HG02759 (cell line): ENCODE results near the gene LBX2.

Experiments used
- ATAC-seq: cut with Tn5 transposase; IDR thresholded peaks from one replicate; pipeline ENCODE4 v1.9.1; 2021; ENCODE audit warnings: mild to moderate bottlenecking, moderate library complexity; ENCODE audit not compliant: unreplicated experiment

Gene LBX2

DNA sequence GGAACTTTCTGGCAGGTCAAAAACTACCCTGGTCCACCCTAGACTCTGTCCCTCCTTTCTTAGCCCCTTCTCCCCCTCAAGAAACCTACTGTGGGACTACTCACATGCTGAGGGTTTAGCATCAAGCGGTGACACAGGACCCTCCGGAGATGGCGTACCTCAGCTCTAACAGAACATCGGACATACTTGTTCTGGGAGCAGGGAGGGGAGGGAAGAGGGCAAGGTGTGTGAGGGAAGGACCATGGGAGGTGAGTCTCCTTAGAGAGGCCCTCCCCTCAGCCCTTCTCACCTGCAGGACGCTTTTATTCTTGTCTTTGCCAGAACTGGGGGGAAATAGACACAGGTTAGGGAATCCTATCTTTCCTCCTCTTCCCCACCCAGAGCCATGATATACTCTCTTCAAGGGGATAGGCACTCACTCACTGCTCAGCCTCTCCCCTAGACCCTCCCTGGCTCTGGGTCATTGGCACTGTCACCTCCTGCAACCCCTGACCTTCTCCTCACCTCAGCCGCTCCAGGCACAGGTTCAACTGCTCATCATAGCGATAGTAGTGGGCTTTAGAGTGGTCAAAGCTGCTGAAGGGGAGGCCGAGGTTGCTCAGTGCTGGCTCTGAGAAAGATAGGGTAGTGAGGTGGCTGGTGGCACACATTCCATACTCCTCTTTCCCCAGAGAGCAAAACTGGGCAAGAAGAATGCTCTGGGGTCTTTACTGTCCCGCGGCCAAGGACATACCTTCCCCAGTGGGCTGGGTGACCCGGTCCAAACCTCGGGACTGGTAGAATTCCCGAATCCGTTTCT is 6.2 kb upstream of the LBX2 start:
- no peak for ATAC-seq

DNA sequence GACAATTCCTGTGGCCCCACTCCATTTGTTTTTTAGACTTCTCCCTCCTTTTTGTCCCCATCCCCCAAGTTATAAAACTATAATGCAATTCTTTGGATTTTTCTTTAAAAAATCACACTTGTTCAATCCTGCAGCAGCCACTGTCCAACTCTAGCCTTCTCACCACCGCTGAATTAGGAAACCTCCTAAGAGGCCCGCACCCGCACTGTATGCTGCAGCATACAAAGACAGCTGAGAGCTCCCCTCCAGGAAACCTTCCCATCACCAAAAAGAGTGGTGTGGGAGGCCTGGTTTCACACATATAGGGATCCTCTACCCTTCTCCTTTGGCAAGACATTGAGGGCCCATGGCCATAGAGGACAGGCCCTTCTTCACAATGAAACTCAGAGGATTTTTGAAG is 5.2 kb upstream of the LBX2 start:
- no peak for ATAC-seq

DNA sequence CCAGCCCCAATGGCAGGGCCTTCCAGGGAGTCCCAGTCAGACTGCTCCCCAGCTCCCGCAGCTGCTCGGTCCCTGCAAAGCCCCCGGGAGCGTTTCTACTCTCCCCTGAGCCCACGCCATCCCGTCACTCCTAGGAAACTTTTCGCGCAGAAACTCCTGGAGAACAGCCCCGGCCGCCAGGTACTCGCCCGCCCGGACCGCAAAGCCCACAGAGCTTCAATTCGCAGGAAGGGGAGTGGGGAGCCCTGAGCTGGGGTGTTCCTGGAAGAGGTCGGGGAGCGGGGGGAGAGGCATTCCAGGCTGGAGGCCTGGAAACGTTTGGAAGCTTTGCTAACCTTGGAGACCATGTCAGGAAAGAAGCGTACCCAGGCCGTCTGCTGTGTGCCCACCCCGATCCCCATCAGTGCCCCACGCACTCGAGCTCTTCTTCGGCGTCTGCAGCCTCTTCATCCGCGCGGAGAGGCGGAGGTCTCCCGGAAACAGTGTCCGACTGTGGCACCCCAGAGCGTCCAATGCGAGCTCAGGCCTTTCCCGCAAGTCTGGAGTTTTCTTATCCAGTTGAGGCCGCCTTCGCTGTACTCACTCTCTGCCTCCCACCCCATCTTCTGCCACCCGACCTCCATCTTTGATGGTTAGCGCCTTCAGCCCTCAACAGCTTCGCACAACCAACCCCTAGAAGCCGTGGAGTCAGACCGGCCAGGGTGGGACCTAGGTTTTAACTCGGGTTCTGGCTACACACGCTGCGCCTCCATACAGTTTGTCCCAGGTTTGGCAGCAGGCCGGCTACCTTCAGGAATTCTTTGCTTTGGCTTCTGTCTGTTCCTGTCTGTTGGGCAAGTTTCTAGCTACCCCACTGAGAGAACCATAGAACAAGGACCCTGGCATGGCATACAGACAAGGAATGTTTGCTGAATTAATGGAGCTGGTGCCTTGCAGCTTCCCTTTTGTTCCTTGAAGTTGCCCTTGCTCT is 4.4 kb upstream of the LBX2 start:
- no peak for ATAC-seq

DNA sequence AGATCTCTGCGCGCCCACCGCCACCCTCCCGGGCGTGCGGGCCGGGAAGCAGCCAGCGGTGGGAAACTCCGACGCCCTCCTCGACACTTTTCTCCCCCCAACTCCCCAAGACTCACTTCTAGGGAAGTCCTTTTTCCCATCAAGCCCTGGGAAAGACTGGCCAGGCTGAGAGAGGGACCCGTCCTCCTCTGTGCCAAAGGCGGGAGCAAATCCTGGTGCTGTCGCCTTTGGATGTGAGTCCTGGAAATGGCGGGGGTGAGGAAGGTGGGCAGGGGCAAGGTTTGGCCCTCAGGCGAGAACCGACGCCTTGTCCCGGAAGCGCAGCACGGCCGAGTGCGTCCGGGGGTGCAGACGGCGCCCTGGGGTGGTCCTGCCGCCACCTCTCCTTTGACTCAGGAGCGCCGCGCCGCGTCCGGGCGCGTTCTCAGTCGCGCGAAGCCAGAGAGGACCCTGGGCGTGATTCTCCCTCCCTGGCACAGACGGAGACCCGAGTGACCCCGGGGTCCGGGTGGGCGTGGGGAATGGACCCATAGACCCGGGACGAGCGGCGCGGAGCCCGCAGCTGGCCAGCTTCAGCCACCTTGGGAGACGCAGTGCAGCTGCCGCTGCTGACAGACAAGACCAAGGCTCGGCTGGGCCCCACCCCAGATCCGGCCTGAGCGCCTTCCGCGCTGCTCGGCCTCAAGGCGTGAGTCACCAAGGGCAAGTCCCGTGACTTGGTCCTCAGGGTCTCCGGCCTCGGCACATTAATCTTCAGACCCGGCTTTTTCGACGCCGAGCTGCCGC is 3.5 kb upstream of the LBX2 start:
- ATAC-seq, result peak; percentile 41

DNA sequence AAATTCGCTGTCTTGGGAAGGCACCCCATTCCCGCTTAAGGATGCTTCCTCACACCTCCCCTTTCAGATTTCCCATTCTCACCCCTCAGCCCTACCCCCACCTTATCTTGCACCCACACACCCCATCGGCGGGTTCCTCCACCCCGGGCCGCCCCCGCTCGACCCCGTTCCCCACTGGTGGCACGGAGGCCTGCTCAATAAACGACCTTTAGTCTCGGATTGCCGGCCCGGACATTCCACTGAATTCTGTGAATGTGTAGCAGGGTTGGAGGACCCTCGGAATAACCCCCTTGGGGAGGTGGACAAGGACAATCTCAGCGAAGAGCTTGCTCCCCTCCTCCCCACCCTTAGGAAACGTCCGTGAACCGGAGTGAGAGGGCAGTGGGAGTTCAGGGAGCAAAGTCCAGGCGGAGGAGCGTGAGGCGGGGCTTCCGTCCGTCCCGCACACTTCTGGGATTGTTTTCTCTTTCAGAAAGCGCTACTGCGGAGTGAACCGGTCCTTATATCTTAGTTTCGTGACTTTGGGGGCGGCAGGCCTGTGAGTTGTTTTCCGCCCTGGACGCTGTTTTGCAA is 2.8 kb upstream of the LBX2 start:
- ATAC-seq, result no peak

DNA sequence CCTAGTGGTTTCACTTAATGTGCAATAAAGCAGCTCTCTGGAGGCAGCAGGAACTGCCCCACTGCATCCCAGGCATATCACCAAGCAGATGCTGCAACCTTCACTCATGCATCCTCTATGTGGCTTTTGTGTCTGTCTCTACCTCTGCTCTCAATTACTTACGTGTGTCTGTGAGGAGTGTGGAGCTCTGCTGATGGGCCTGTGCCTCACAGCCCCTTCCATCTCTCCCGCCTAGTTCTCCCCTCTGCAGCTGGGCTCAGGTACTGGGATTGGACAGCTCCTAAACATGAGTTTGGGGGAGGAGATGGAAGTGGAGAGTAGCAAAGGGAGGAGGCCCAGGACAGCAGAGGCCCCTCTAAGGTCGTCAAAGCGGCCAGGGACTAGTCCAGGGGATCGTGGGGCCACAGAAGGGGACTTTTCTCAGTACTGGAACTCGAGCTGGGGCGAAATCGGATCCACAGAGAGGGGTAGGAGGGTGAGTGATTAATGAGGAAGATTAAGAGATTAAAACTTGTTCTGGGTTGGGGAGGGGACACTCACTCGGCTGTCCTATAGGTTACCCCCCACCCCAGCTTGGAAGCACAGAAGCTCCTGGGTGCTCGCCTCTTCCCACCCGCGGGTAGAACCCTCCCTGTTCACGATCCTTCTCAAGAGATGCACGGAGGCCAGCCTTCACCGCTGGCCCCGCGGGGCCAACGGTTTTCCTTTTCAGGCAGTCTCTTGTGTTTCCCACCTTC is 2.1 kb upstream of the LBX2 start:
- ATAC-seq, result no peak

DNA sequence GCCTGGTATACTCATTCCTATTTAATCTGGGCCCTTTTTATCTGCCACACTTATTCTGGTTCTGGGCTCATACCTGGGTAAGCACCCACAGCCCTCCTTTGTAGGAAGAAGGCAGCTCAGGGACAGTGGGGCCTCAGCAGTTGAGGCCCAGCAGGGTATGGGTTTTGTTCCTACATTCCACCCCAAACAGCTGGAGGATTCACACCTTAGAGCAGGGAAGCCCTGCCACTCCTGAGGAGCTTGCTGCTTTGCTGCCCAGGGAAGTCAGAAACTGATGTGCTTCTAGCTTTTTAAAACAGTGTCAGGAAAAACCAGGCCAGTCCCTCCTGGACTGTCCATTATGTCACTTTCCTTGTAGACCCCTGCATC is 1.2 kb upstream of the LBX2 start:
- ATAC-seq, result no peak

DNA sequence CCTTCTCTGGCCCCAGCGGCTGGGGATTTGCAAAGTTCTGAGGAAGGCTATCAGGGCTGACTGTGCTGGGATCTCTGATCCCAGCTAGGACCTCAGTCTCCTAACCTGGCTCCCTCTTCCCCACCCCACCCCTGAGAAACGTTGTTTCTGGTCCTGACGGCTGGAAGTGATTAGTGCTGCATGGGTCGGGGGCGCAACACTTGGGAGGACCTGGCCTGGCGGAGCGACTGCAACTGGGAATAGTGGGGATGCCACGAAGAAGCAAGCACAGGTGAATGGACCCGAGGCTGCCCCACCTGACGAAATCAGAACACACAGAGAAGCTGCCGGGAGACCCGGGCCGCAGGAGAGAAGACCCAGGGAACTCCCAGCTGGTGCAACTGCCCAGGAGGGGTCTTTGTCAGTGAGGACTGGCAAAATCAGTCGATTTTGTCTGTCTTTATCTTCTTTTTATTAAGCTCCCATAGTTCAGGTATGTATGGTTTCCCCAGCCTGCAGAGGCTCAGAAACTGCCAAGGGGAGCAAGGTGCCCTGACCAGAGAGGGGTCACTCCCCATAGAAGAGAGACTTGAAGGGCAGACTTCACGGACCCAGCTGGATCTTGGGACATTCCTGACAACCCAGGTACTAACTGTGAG is 656 bp upstream of the LBX2 start:
- no peak for ATAC-seq

- no peak for ATAC-seq
Measured at GRCh38 chr2:74498500-74499266, 720 bp downstream of the LBX2 start.

DNA sequence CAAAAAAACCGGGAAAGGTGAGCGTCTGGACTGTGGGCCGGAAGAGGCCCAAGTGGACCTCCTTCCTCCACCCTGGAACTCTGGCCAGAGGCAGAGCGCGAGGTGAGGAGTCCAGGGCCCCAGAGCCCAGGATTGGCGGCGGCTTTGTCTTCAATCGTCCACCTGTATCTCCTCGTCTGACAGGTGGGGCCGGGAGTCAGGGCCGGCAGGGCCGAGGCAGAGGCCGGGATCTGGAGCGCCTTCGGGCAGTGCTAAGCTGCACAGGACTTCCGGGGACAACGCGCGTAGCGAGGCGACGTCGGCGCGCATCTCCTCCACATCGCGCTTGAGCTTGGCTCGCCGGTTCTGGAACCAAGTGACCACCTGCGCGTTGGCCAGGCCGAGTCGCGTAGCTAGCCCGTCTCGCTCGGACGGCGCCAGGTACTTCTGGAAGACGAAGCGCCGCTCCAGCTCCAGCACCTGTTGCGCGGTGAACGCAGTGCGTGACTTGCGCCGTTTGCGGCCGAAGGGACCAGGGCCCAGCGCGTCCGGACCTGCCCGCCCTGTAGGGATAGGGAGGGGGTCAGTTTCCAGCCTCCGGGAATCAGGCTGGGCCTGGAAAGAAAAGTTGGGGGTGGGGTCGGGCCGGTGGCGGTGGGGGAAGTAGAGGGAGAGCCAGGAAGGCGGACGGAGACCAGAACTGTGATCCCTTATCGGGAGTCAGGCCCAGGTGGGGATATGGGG is 1.5 kb downstream of the LBX2 start:
- no peak for ATAC-seq

GRCh38 chr2:74496997-74497776 is 2.2 kb downstream of the LBX2 start:
- ATAC-seq, result no peak

GRCh38 chr2:74495440-74495839 is 4.0 kb downstream of the LBX2 start:
- ATAC-seq, result no peak

GRCh38 chr2:74493546-74493945 is 5.9 kb downstream of the LBX2 start:
- no peak for ATAC-seq

GRCh38 chr2:74491648-74492544 is 7.5 kb downstream of the LBX2 start:
- no peak for ATAC-seq

DNA sequence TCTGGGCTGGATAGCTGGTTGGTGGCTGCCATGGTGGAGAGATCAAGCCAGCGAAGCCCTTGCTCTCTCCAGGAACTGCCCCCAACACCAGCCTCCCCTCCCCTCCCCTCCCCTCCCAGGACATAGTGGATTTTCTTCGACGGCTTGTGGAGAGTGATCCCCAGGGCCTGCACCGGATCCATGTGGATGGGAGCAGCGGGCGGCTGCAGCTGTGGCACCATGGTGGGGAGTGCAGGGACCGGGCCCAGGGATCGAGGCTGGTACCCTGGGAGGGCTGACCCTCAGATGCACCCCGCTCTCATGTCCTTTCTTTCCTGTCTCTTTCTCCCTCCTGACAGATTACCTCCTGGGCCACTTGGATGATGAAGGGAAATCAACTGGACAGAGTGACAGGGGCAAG is 9.5 kb downstream of the LBX2 start:
- ATAC-seq, result no peak

DNA sequence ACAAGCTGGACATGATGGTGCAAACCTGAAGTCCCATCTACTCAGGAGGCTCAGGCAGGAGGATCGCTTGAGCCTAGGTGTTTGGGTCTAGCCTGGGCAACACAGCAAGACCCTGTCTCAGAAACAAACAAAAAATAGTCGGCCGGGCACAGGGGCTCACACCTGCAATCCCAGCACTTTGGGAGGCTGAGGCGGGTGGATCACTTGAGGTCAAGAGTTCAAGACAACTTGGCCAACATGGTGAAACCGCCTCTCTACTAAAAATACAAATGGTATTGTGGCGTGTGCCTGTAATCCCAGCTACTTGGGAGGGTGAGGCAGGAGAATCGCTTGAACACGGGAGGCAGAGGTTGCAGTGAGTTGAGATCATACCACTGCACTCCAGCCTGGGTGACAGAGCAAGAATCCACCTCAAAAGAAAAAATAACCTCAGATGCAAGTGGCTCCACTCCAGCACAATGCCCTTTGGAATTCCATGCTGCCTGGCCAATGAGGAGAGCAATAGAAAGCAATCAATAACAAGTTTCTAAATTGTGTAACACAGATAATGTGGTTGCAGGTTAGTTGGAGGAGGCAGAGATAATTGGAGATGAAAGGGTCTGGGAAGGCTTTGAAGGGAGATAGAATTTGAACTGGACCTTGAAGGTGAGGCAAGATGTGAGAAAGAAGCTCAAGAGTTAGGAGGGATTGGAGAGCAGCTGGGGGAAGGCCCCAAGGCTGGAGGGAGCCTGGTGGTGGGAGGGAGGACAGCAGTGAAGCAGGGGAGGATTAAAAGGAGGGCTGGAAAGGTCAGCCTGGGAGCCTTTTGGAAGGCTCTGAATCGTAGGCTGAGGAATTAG is 10.5 kb downstream of the LBX2 start:
- ATAC-seq, result no peak
